Neural crest cell (in vitro differentiated cells): Measurements from ENCODE around the gene CALML5. TPM values are rescaled to one million over a fixed set of nuclear protein-coding genes. Genes with fewer than 3 reads are reported as not detected.

Source experiments
- DNase-seq: peaks from one replicate; pipeline ENCODE4 v3.0.0; 2021; ENCODE audit warnings: low read depth, mixed read lengths, low spot score
- H3K27ac Mint-ChIP-seq: one replicate; pipeline ENCODE4 v1.8.0; 2021; ENCODE audit warnings: mild to moderate bottlenecking, mixed read lengths; ENCODE audit not compliant: unreplicated experiment
- H3K27me3 Mint-ChIP-seq: 2 replicates; pipeline ENCODE4 v1.8.0; 2021; ENCODE audit warnings: low read depth, mild to moderate bottlenecking, mixed read lengths
- H3K36me3 Mint-ChIP-seq: 2 replicates; pipeline ENCODE4 v1.8.0; 2021; ENCODE audit warnings: low read depth, mild to moderate bottlenecking, mixed read lengths
- H3K4me1 Mint-ChIP-seq: 2 replicates; pipeline ENCODE4 v1.8.0; 2021; ENCODE audit warnings: mixed read lengths
- H3K4me3 Mint-ChIP-seq: one replicate; pipeline ENCODE4 v1.8.0; 2021; ENCODE audit warnings: mild to moderate bottlenecking, mixed read lengths
- H3K9me3 Mint-ChIP-seq: 2 replicates; pipeline ENCODE4 v1.8.0; 2021; ENCODE audit warnings: mixed read lengths
- total RNA-seq: library from RNA; stranded (reverse); gene quantifications from 2 replicates; pipeline ENCODE4 v1.2.1, GENCODE V29; 2021
- TF ChIP-seq, protein P1 (sequence below): fragments of 200-600 bp; sonication (generic); conservative IDR thresholded peaks from 2 replicates; pipeline ENCODE4 v1.5.0; 2021; ENCODE audit warnings: antibody characterized with exemption, mild to moderate bottlenecking

Gene CALML5
- total RNA-seq, 1 donor from 2014 or later = not detected

DNA sequence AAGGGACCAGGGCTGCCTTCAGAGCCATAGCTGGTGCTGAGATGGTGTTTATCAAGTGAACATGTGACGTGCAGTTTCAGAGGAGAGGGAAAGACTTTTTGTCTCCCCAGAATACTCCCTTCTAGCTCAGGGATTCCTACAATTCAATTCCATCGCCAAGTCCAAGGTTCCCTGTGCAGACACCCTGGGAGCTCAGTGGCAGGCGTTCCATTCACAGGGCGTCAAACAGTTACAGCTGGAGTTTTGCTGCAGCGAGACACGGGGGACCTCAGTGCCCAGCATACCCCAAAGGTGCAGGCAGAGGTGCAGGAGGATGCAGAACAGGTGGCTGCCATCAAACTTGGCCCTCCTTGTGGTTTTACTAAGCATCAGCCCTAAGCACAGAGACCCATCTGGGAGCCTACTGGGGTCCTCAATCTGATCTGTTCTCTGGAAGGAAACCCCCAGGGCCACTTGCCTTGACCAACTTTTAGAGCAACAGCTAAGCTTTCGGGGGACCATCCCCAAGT lies 846 bp upstream of the CALML5 start:
- H3K4me1 Mint-ChIP-seq = peaks cover 4% of the 10 kb centered on the region
- H3K36me3 Mint-ChIP-seq = no peaks in the 10 kb centered on the region
- no peaks in the 10 kb centered on the region for H3K9me3 Mint-ChIP-seq
- H3K4me3 Mint-ChIP-seq = no peak overlapping the region
- TF ChIP-seq, protein P1, sequence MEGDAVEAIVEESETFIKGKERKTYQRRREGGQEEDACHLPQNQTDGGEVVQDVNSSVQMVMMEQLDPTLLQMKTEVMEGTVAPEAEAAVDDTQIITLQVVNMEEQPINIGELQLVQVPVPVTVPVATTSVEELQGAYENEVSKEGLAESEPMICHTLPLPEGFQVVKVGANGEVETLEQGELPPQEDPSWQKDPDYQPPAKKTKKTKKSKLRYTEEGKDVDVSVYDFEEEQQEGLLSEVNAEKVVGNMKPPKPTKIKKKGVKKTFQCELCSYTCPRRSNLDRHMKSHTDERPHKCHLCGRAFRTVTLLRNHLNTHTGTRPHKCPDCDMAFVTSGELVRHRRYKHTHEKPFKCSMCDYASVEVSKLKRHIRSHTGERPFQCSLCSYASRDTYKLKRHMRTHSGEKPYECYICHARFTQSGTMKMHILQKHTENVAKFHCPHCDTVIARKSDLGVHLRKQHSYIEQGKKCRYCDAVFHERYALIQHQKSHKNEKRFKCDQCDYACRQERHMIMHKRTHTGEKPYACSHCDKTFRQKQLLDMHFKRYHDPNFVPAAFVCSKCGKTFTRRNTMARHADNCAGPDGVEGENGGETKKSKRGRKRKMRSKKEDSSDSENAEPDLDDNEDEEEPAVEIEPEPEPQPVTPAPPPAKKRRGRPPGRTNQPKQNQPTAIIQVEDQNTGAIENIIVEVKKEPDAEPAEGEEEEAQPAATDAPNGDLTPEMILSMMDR = no peak
- H3K27me3 Mint-ChIP-seq = no peaks in the 10 kb centered on the region
- no peak for DNase-seq
- H3K27ac Mint-ChIP-seq = no peak overlapping the region

DNA sequence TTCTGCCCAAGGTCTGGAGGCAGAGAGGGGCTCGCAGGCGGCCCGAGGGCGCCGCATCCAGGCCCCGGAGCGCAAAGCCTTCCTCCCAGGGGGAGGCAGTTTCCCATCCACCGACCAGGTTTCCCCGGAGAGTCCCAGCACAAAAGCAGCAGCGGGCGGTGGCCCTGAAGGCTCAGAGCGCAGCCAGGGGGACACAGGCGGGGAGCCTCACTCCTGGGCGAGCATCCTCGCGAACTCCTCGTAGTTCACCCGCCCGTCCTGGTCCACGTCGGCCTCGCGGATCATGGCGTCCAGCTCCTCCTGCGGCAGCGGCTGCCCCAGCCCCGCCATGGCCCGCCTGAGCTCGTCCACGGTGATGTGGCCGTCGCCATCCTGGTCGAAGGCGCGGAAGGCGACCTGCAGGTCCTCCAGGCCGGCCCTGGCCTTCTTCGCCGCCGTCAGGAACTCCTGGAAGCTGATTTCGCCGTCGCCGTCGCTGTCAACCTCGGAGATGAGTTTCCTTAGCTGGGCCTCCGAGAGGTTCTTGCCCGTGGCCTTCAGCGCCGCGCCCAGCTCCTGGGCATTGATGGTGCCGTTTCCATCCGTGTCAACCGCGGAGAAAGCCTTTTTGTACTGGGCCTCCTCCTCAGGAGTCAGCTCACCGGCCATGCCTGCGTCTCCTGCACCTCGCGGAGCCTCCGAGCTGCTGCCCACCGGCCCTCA lies 428 bp downstream of the CALML5 start:
- H3K9me3 Mint-ChIP-seq = no peaks in the 10 kb centered on the region
- TF ChIP-seq, protein P1 = no peak
- no peaks in the 10 kb centered on the region for H3K27me3 Mint-ChIP-seq
- DNase-seq = no peak
- peaks cover 4% of the 10 kb centered on the region for H3K4me1 Mint-ChIP-seq
- H3K27ac Mint-ChIP-seq = no peak overlapping the region
- H3K36me3 Mint-ChIP-seq = no peaks in the 10 kb centered on the region
- no peak overlapping the region for H3K4me3 Mint-ChIP-seq

DNA sequence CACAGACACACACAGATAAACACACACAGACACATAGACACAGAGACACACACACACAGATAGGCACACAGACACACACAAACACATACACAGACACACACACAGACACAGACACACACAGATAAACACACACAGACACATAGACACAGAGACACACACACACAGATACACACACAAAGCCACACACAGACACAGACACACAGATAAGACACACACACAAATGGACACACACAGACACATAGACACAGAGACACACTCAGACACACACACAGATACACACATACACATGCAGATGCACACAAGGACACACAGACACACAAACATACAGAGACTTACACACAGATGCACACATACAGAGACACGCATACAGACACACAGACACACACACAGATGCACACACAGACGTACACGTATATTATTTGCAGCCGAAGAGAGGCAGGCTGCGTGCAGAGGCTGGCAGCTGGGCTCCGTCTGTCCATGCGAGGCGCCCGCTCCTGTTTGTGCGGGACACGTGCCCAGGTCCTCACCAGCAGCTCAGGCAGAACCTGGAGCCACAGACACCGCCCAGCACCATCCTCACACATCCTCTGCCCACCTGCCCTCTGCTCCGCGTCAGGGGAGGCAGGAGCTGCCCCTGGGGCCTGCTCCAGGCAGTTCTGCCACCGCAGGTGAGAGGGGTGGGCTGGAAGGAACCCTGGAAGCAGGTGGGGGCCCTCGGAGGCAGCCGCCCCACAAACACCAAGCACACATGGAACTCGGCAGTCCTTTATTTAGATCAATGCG lies 1.2 kb downstream of the CALML5 start:
- Mint-ChIP-seq H3K27me3 (no peaks in the 10 kb centered on the region), H3K9me3 (no peaks in the 10 kb centered on the region), H3K4me3 (no peak overlapping the region), H3K36me3 (no peaks in the 10 kb centered on the region), H3K27ac (no peak overlapping the region), H3K4me1 (peaks cover 4% of the 10 kb centered on the region)
- TF ChIP-seq, protein P1 = no peak
- DNase-seq = no peak

DNA sequence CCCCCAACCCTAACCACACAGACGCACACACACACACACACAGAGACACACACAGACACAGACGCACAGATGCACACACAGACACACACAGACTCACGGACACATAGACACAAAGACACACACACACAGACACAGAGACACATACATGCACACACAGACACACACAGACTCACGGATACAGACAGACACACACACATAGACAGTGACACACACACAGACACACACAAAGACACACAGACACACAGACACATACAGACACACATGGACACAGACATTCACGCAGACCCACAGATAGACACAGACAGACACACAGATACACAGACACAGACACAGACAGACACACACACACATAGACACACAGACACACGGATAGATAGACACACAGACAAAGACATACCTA lies 2.1 kb downstream of the CALML5 start:
- Mint-ChIP-seq H3K36me3 (no peaks in the 10 kb centered on the region), H3K4me1 (peaks cover 4% of the 10 kb centered on the region), H3K9me3 (no peaks in the 10 kb centered on the region), H3K4me3 (no peak overlapping the region), H3K27me3 (no peaks in the 10 kb centered on the region), H3K27ac (no peak overlapping the region)
- TF ChIP-seq, protein P1 = no peak
- no peak for DNase-seq

DNA sequence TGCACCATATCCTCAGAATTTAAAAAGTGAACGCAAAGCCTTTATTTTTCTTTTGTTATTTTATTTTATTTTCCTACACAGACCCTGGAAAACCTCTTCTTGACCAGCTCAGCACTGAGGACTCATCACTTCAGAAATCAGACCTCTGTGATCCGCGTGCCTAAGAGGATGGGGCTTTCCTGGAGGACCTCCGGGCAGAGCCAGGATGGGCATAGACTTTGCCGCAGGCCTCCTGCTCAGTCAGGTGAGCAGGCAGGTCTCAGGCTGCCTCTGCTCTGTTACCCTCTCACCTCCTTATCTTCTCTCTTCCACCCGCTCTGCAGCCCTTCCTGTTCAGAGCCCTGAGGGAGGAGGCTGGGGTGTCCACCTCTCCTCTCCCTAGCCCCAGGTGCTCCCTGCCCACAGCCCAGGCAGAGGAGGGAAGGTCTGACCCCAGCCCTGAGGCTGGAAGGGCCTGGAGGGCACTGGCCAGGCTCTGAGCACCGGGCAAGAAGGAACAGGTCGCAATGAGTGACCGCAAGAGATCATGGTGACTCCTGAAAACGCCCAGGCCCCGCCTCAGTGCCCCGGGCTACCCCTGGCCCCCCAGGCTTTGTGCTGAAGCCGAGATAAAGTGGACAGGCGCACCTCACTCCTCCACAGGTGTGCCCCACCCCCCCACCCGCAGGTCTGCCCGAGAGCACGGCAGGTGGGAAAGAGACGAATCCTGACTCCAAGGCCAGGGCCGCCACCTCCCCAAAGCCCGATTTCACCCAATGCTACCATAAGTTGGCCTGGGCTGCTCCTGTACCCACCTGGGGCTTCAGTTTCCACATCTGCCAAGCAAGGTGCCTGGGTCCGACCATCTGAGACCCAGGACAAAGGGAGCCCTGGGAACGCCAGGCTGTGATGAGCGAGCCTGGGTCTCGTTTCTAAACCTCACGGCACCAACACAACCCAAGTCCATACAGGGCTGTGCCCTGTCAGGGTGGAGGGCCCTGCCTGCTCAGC lies 2.8 kb downstream of the CALML5 start:
- H3K36me3 Mint-ChIP-seq = no peaks in the 10 kb centered on the region
- no peaks in the 10 kb centered on the region for H3K27me3 Mint-ChIP-seq
- TF ChIP-seq, protein P1 = no peak
- H3K4me1 Mint-ChIP-seq = peaks cover 4% of the 10 kb centered on the region
- H3K27ac Mint-ChIP-seq = no peak overlapping the region
- DNase-seq = no peak
- no peak overlapping the region for H3K4me3 Mint-ChIP-seq
- H3K9me3 Mint-ChIP-seq = no peaks in the 10 kb centered on the region
